Loucy (cell line): Measurements from ENCODE around the gene ANGPT4.
A peak's percentile ranks its signal among the peaks of the same experiment; 100 is the strongest.

ENCODE experiments used
- CTCF ChIP-seq: fragments of 200-600 bp; sonication (generic); conservative IDR thresholded peaks from 2 replicates; pipeline ENCODE4 v1.5.1; 2014; ENCODE audit warnings: mild to moderate bottlenecking, antibody characterized with exemption, low read length
- EZH2phosphoT487 ChIP-seq: fragments of 200-600 bp; IDR thresholded peaks from 2 replicates; pipeline ENCODE4 v1.6.1; 2018; ENCODE audit warnings: antibody characterized with exemption, mild to moderate bottlenecking, moderate library complexity, borderline replicate concordance

DNA sequence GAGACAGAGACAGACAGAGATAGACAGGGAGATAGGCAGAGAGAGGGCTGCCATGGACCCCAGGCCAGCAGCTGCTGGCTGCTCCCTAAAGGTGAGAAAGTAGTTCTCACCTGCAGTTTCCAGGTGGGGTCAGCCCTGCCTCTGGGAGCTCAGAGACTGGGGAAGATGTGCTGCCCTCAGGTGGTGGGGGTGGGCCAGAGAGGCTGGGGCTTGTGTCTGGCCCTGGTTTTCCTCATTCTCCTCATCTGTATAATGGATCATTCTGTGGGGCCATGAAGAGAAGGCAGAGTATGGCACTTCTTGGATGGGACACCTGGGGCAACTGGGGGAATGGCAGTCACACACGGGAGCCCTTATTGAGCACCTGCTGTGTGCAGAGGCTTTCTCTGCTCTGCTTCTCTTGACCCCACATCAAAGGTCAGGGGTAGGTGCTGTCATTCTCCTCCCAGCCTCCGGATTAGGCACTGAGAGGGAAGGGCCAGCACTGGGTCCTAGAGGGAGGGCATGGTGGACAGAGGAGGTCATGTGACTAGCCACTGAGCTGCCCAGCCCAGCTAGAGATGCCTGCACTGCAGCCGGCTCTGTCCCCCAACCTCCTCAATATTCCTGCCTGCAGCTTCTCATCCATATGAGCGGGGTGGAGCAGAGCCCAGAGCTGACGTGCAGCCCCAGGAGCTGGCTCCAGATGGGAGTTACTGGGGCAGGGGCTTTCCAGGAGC, 4.1 kb downstream of the ANGPT4 start:
- TF ChIP-seq CTCF = peak; percentile 27
- TF ChIP-seq EZH2phosphoT487 = no peak
